Stimulated activated CD8-positive, alpha-beta memory T cell treated with anti-CD3 and anti-CD28 coated beads, Interleukin-12 subunit alpha, Interleukin-12 subunit beta, amount 100 ng/mL, for 1 hour (primary cell): ENCODE results near the gene GATD1.

ENCODE experiments used
- DNase-seq: peaks from one replicate; pipeline ENCODE4 v3.0.0-alpha.2; 2020; ENCODE audit warnings: low read depth

Gene GATD1

GRCh38 chr11:795634-796564 is 18.6 kb upstream of the GATD1 start:
- DNase-seq = peak; percentile 53

- no peak for DNase-seq
Measured at GRCh38 chr11:794766-795633, 17.7 kb upstream of the GATD1 start.

DNA sequence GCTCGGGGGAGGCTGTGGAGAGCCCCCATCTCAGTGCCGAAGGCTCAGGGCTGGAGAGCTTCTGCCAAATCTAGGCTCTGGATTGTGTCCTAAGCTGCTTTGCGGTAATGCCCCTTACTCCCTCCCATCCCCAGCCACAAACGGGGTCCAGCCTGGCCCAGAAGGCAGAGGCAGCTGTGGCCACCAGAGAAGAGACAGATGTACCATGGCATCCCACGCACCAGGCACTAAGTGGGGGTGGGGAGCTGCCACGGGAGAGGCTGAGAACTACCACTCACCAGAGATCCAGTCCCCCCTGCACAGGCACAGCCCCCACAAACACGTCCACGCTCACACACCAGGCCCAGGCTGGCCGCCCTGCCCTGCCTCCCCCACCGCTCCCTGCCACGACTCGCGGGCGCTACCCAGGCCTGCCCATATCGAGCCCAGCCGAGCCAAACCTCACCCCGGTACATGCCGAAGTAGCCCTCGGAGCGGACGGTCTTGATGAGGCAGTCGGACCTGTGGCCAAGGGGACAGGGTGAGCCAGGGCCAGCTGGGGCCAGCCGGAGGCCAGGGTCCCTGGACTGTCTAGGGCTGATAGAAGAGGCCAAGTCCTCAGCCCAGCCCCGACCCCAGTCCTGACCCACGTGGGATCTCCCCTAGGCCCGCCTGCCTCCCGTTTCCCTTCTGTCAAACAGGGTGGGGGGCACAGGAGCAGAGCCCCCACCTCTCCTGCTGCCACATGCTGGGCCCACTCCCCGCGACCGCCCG is 16.9 kb upstream of the GATD1 start:
- DNase-seq = no peak

DNA sequence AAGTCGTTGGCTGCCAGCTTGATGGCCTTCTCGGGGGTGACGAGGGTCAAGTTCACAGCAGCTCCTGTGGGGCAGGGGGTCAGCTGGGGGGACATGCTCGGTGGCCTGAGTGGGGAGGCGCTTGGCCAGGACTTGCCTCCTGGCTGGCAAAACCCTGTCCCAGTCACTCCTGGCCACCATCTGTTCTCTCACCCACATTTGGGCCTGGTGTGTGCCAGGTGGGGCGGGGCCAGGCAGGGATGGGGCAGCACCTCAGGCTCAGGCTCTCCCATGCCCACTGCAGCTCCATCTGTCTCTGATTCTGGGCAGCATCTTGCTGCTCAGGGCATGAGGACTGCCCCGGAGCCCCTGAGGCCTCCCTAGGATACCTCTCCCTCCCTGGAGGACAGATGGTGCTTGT is 16.3 kb upstream of the GATD1 start:
- DNase-seq = no peak

DNA sequence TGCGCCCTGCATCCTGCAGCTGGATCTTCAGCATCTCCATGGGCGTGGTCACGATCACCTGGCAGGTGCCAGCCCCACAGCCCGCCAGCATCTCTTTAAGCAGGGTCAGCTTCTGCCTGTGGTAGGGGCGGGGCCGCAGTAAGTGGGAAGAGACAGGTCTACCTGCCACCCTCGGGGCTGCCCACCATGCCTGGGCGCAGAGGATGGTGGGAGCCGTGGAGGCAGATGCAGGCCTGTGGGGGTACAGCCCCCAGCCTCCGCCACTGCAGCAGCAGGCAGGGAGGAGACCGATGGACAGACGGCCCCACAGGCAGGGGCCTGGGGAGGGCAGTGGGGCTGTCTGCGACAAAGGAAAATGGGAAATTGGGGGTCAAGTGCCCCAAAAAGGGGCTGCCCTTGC is 15.6 kb upstream of the GATD1 start:
- no peak for DNase-seq

- DNase-seq = no peak
Measured at GRCh38 chr11:792535-792821, 15.2 kb upstream of the GATD1 start.

DNA sequence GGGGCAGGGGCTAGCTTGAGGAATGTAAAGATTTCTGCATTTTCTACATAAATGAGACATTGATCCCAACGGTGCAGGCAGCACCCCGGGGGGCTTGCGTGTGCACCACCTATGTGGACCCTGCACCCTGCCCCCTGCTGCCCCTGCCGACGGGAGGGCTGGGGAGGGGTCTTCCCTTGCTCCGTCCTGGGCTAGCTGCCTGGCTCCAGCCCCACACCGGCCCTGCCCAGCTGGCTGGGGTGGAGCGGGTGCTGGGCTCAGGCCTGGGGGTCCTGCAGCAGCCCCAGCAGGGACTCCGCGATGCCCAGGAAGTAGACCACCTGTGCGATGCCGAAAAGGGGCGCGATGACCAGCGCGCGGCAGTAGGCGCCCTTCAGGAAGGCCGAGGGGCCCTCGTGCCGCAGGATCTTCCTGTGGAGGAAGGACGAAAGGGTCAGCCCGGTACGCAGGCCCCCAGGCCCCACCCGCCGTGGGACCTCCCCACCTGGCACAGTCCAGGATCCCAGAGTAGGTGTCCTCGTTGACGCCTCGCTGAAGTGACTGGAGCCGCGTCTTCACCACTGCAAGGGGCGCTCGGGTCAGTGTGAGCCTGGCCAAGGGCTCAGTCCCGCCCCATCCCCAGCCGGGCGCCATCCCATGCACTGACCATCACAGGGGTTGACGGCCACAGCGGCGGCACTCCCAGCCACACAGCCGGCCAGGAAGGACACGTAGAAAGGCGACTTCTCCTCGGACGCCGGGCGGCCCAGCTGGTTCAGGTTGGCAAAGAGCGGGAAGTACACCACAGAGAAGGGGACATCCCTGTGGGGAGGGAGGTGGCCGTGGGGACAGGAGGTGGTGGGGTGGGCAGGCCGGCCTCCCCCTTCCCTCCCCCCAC is 14.6 kb upstream of the GATD1 start:
- DNase-seq = no peak

- no peak for DNase-seq
Measured at GRCh38 chr11:790721-791564, 13.7 kb upstream of the GATD1 start.

- DNase-seq = no peak
Measured at GRCh38 chr11:789943-790342, 12.7 kb upstream of the GATD1 start, which contains the start of gene CEND1. CEND1 (minus strand) TSS chr11:790090; CDS start chr11:788576, 1,514 bp downstream.

GRCh38 chr11:788953-789940 is 12.0 kb upstream of the GATD1 start:
- DNase-seq = no peak

DNA sequence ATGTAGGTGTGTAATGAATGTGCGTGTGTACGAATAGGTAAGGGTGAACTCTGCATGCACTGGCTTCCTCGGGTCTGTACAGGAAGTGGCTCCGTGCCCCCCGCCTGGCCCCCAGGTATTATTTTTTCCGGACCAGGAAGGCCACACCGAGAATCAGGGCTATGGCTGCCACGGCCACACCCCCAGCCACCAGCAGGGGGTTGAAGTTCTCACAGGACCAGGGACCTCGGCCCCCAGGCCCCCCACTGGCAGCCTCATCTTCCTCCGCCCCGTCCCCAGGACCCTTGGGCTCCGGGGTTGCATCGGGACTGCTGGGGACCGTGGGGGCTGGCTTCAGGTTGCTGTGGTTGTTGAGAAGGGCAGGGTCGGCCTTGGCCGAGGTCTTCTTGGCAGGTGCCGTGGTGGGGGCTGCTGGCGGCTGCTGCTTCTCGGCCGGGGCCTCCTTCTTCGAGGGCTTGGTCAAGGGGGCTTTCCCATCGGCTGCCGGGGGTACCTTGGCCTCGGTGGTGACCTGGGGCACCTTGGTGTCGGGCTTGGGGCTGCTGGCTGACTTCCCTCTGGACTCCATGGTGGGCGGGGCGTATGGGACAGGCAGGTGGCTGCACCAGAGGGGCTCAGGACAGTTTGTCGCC is 10.8 kb upstream of the GATD1 start:
- DNase-seq = no peak

DNA sequence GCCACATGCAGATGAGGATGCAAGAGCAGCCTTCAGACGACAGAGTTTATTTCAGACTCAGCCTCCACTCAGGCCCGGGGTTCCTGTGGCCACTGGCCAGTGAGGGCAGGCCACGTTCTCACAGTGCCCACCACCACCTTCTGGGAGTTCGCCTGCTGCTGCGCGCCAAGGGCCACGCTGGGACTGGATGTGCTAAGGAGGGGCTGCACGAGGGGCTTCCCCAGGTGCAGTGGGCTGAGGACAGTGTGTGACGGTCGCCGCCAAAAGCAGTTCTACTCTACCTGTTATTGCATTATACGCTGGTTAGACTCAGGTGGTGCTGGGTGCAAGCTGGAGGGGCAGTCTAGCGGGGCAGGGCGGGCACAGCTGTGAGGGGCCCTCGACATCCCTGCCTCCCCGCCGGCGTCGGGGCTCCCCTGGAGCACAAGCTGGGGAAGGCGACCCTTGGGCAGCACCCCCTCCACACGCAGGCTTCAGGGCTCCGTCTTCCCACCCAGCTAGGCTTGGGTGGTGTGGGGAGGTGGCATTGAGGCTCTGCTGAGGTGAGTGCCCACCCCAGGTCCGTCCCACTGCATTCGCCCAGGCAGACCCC is 9.9 kb upstream of the GATD1 start:
- no peak for DNase-seq

DNA sequence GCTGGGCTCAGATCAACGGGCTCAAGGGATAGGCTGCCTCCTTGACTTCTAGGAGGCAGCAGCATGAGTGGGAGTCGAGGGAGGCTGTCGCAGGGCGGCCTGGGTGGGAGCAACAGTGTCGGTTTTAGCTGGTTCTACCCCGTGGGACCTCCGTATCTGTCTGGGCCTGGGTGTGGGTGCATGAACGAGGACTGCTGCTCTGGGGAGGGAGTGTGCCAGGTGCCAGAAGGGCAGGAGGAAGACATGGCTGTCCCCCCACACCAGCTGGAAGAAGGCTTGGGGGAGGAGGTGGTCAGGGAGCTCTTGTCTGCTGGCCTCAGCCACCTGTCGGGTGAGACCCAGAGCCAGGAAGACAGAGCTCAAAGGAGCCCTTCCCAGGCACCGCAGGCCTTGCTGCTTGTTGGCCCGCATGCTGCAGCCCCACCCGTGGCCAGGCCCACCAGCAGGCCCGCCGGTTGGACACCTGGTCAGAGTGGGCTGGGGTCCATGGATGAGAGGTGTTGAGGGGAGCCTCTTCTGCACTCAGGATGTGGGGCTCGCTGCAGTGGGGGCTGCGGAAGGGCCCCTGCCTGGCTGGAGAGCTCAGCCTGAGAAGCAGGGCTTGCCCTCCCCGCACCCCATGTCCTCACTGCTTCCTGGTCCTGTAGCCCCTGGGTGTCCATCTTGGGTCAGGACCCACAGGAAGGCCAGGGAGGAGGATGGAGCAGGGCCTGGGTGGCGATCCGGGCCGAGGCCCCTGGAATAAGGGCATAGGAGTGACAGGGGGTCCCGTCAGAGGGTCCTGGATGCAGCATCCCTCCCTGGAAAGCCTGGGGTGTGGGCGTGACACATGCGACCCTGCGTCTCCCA is 9.2 kb upstream of the GATD1 start:
- DNase-seq = no peak

DNA sequence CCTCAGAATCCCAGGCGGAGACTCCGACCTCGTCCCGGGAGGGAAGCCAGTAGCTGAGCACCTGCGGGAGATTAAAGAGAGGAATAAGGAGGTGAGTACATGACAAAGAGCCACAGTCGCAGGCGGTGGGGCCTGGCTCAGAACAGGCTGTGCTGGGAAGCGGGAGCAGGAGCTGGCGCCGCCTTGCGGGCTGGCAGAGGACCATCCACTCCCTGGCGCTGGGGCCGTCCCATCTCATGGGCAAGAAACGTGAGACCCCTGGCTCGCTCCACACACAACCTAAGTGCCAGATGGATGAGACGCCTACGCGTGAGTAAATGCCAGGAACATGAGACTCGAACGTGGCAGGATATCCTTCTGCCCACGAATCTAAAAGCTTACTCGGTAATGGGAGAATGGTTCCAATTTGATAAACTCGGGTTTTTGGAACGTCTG is 6.3 kb upstream of the GATD1 start:
- DNase-seq = no peak

DNA sequence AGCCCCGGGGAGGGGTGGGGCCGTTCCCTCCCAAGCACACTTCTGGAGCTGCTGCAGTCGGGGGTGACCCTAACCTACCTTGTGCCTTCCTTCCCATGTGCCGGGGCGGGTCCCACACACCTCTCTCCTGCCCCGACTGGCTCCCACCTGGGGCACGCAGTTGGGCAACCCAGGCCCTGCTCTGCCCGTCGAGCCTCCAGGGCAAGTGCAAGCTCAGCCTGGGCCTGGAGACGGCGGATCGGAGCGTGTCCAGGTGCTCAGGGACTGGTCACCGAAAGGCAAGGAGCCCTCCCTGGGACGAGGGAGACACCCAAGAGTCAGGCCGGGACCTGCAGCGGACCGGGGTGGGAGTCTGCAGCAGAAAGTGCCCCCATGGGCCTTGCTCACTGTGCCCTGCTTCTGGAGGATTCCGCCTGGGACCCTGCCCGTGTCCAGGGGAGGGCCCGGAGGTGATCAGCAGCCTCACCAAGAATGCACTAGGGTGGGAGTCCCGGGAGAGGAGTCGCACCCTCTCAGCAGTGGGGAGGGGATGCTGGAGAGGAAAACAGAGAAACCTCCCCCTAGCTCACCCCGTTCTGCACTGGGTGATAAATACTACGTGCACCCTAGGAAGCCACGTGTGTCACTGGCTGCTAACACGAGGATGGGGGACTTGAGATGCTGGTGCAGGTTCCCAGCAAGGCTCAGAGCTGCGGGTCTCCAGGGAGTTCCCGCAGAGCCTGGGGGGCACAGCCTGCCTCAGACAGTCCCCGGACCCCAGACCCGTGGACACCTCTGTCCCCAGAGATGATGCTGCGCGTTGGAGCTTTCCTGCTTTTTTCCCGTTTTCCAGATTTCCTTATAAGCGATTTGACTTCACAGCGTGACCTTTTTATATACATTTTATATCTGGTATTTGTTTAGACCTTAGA is 5.2 kb upstream of the GATD1 start:
- DNase-seq = no peak

DNA sequence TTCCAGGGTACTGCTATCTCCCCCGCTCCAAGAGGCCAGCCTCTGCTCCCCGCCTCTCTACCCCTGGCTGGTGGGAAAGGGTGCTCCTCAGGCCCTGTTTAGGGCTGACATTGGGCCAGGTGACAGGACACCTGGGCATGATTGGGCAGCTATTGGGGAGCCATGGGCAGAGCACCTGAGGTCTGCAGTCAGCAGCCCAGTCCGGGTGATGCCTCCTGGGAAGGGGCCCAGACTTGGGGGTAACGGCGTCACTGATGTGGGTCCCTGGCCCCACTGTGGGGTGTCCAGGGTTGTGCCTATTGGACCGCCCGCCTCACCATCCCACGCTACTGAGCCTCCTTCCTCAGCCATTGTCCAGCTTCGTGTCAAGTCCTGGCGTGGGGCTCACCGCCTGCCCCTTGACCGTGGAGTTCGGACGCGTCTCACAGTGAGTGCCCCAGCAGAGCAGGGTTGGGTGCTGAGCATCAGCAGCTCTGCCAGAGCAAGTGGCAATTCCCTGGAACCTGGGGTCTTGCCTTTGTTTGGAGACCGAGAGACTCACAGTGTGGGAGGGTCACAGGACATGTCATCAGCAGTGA is 2.8 kb upstream of the GATD1 start:
- no peak for DNase-seq
